ENCODE measurements around the gene JMY.

Gene JMY

GRCh38 chr5:79329453-79329852, 93.5 kb downstream of the JMY start:
- TF ChIP-seq SUZ12 (IDR thresholded peaks at IDR 0.05) (no peak), FOXA1 (IDR thresholded peaks at IDR 0.05) (no peak), ARNT (IDR thresholded peaks at IDR 0.05) (no peak), SP1 (IDR thresholded peaks at IDR 0.05) (no peak), FOXK2 (IDR thresholded peaks at IDR 0.05) (no peak), HDGF (IDR thresholded peaks at IDR 0.05; ENCODE audit: borderline replicate concordance) (no peak), NFRKB (IDR thresholded peaks at IDR 0.05) (no peak), TARDBP (IDR thresholded peaks at IDR 0.05) (no peak), FOXM1 (IDR thresholded peaks at IDR 0.05; ENCODE audit: borderline replicate concordance) (no peak)
- ChIA-PET CTCF (no interaction called here), POLR2A (no interaction called here)
- no peak for DNase-seq (ENCODE audit: extremely low spot score)

GRCh38 chr5:79330071-79330470, 94.1 kb downstream of the JMY start:
- POLR2A ChIA-PET: no interaction called here
- TF ChIP-seq SP1 (IDR thresholded peaks at IDR 0.05): no peak
- TF ChIP-seq FOXK2 (IDR thresholded peaks at IDR 0.05): no peak
- no peak for TF ChIP-seq BHLHE40 (IDR thresholded peaks at IDR 0.05; ENCODE audit: borderline replicate concordance)
- no peak for TF ChIP-seq ELF4 (IDR thresholded peaks at IDR 0.05)
- no peak for TF ChIP-seq ZNF384 (IDR thresholded peaks at IDR 0.05)
- no peak for TF ChIP-seq NFRKB (IDR thresholded peaks at IDR 0.05)
- no peak for TF ChIP-seq TARDBP (IDR thresholded peaks at IDR 0.05)
- TF ChIP-seq SUZ12 (IDR thresholded peaks at IDR 0.05): no peak
- DNase-seq (ENCODE audit: extremely low spot score): no peak
- CTCF ChIA-PET: no interaction called here

- CTCF ChIA-PET: interaction anchor here (0.7 kb wide), 1 partner anchor 146 kb away, joined by 3 read pairs; no protein-coding TSS in a partner anchor
- TF ChIP-seq L3MBTL2 (conservative IDR thresholded peaks at IDR 0.05) (no peak), FOXM1 (IDR thresholded peaks at IDR 0.05; ENCODE audit: borderline replicate concordance) (no peak), SUZ12 (IDR thresholded peaks at IDR 0.05) (no peak), FOXA1 (IDR thresholded peaks at IDR 0.05) (no peak), SP1 (IDR thresholded peaks at IDR 0.05) (no peak), LEF1 (IDR thresholded peaks at IDR 0.05; ENCODE audit: borderline replicate concordance) (no peak), CTBP1 (IDR thresholded peaks at IDR 0.05; ENCODE audit: borderline replicate concordance) (no peak), ZNF384 (IDR thresholded peaks at IDR 0.05) (no peak), HDGF (IDR thresholded peaks at IDR 0.05; ENCODE audit: borderline replicate concordance) (no peak), FOXK2 (IDR thresholded peaks at IDR 0.05) (no peak), NFRKB (IDR thresholded peaks at IDR 0.05) (no peak), ARNT (IDR thresholded peaks at IDR 0.05) (no peak)
- TF ChIP-seq, protein P1, sequence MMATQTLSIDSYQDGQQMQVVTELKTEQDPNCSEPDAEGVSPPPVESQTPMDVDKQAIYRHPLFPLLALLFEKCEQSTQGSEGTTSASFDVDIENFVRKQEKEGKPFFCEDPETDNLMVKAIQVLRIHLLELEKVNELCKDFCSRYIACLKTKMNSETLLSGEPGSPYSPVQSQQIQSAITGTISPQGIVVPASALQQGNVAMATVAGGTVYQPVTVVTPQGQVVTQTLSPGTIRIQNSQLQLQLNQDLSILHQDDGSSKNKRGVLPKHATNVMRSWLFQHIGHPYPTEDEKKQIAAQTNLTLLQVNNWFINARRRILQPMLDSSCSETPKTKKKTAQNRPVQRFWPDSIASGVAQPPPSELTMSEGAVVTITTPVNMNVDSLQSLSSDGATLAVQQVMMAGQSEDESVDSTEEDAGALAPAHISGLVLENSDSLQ (IDR thresholded peaks at IDR 0.05): no peak
- POLR2A ChIA-PET: no interaction called here
- peak; percentile 25 for DNase-seq (ENCODE audit: extremely low spot score)
Observed at GRCh38 chr5:79333852-79334557, 98.1 kb downstream of the JMY start.

DNA sequence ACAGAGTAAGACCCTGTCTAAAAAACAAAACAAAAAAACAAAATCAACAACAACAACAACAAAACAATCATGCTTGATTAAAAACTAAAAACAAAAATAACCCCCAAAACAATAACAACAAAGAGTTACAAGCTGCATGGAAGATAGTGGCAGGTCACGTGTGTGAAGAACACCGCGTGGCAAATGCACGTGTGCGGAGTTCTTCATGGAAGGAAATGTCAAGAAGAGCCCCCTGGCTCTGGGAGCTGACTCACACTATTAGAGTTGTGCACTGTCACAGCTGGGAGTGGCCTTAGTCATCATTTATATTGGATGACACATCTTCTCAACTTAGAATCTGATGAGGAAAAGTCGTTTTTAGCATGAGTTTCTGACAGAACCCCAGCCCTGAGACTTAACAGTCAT, 110.5 kb downstream of the JMY start:
- DNase-seq (ENCODE audit: extremely low spot score): no peak
- CTCF ChIA-PET: no interaction called here
- TF ChIP-seq SP1 (IDR thresholded peaks at IDR 0.05) (no peak), ZNF384 (IDR thresholded peaks at IDR 0.05) (no peak)
- POLR2A ChIA-PET: no interaction called here

DNA sequence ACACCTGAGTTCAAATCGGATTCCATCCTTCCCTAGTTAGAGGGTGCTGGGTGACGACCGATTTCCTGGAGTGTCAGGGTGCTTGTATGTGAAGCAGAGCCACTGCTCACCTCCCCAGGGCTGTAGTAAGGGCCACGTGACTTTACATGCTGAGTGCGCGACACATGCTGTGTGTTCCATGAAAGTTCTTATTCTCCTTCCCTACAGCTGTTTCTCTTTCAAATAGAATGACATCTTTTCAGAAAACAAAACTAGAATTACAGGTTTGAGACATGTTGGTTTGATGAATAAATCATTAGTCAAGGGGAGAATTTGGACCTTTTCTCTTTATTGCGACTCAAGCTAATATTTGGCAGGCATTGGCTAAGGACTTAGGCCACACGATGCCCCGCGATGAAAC, 113.1 kb downstream of the JMY start:
- DNase-seq (ENCODE audit: extremely low spot score): no peak
- TF ChIP-seq HDGF (IDR thresholded peaks at IDR 0.05; ENCODE audit: borderline replicate concordance) (no peak), L3MBTL2 (conservative IDR thresholded peaks at IDR 0.05) (no peak), ARNT (IDR thresholded peaks at IDR 0.05) (no peak), SUZ12 (IDR thresholded peaks at IDR 0.05) (no peak), NFRKB (IDR thresholded peaks at IDR 0.05) (no peak), TARDBP (IDR thresholded peaks at IDR 0.05) (no peak), SP1 (IDR thresholded peaks at IDR 0.05) (no peak), ELF4 (IDR thresholded peaks at IDR 0.05) (no peak), FOXA1 (IDR thresholded peaks at IDR 0.05) (no peak), BHLHE40 (IDR thresholded peaks at IDR 0.05; ENCODE audit: borderline replicate concordance) (no peak), CTBP1 (IDR thresholded peaks at IDR 0.05; ENCODE audit: borderline replicate concordance) (no peak), FOXM1 (IDR thresholded peaks at IDR 0.05; ENCODE audit: borderline replicate concordance) (no peak), LEF1 (IDR thresholded peaks at IDR 0.05; ENCODE audit: borderline replicate concordance) (no peak), ZNF384 (IDR thresholded peaks at IDR 0.05) (no peak)
- TF ChIP-seq, protein P1 (IDR thresholded peaks at IDR 0.05): no peak
- POLR2A ChIA-PET: no interaction called here
- CTCF ChIA-PET: no interaction called here

GRCh38 chr5:79349881-79350280, 114.0 kb downstream of the JMY start:
- TF ChIP-seq ZNF384 (IDR thresholded peaks at IDR 0.05) (no peak), TARDBP (IDR thresholded peaks at IDR 0.05) (no peak), NFRKB (IDR thresholded peaks at IDR 0.05) (no peak), SUZ12 (IDR thresholded peaks at IDR 0.05) (no peak), ELF4 (IDR thresholded peaks at IDR 0.05) (no peak), HDGF (IDR thresholded peaks at IDR 0.05; ENCODE audit: borderline replicate concordance) (no peak), SP1 (IDR thresholded peaks at IDR 0.05) (no peak)
- CTCF ChIA-PET: no interaction called here
- DNase-seq (ENCODE audit: extremely low spot score): no peak
- POLR2A ChIA-PET: no interaction called here

- POLR2A ChIA-PET: no interaction called here
- CTCF ChIA-PET: interaction anchor here (0.6 kb wide), 1 partner anchor 82 kb away, joined by 6 read pairs; no protein-coding TSS in a partner anchor
- TF ChIP-seq ZNF384 (IDR thresholded peaks at IDR 0.05): no peak
- DNase-seq (ENCODE audit: extremely low spot score): no peak
Observed at GRCh38 chr5:79357398-79357797, 121.5 kb downstream of the JMY start.
